OCI-LY7 (cell line): Measurements from ENCODE around the gene GDF2.

Experiments
- CTCF ChIP-seq: fragments of 200-600 bp; sonication (generic); conservative IDR thresholded peaks from 2 replicates; pipeline ENCODE4 v1.5.1; 2014; ENCODE audit warnings: mild to moderate bottlenecking, antibody characterized with exemption, low read length, moderate library complexity, mixed read lengths
- EZH2phosphoT487 ChIP-seq: fragments of 200-600 bp; sonication (generic); IDR thresholded peaks from 2 replicates; pipeline ENCODE4 v1.6.1; 2018; ENCODE audit warnings: low read depth, borderline replicate concordance, mild to moderate bottlenecking, mixed run types, antibody characterized with exemption, low read length, moderate library complexity, mixed read lengths

GRCh38 chr10:47366181-47366631 lies 44.0 kb downstream of the GDF2 start:
- TF ChIP-seq CTCF (no peak), EZH2phosphoT487 (no peak)
